Muscle of back (tissue), 13 donors: Measurements from ENCODE around the gene HRNR. TPM values are rescaled to one million over a fixed set of nuclear protein-coding genes. Genes with fewer than 3 reads are reported as not detected.
"Not testable (repeated sequence)": the region's sequence is repeated elsewhere in the genome, so short reads cannot be mapped to it uniquely, and the experiment has no call there.

Source experiments
- DNase-seq, 3 donors: peaks; one replicate each; pipeline versions ENCODE4 v3.0.0 to v3.0.0-alpha.2; 2013
- long read RNA-seq, 9 donors: transcript quantifications; one replicate each; lab custom pipeline, GENCODE V29; 2026
- polyA plus RNA-seq, 10 donors: library from polyadenylated mRNA; unstranded; fragments of 120-200 nt; gene quantifications; one replicate each; pipeline ENCODE4 v1.2.1, GENCODE V29; 2013; ENCODE audit not compliant: insufficient read length in 10 of 10

Gene HRNR
- polyA plus RNA-seq: under 1 TPM; 0.04 to 0.66 (median 0.24) TPM
- long read RNA-seq, donor 1: 0 reads
- long read RNA-seq, donor 2: 0 reads
- long read RNA-seq, donor 3: 0 reads
- long read RNA-seq, donor 4: 0 reads
- long read RNA-seq, donor 5: 0 reads
- long read RNA-seq, donor 6: 0 reads
- long read RNA-seq, donor 7: 0 reads
- long read RNA-seq, donor 8: 0 reads
- long read RNA-seq, donor 9: 0 reads

DNA sequence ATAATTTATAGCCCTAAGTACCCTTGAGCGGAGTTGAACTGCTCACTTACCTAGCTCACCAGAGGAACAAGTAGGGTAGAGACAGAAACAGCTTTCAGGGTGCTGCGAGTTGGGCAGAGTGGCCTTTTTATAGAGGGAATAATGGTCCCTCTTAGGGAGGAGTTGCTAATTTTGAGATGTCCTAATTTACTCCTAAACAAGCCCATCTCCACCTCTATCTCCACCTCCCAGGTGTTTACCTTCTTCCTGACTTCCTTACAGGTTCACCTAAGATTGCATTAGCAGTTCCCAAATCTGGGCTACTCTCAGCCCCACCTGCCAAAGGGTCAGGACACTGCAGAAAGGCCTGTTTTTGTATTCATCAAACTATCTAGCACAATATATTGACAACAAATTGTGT is at the start of gene HRNR:
HRNR (minus strand) TSS at position 101 of the 400 bp plus-strand sequence. CDS start 940 bp downstream, outside the sequence.
- no peak for DNase-seq

- DNase-seq: not testable (repeated sequence)
Measured at GRCh38 chr1:152256394-152256793, 32.4 kb upstream of the HRNR start.

DNA sequence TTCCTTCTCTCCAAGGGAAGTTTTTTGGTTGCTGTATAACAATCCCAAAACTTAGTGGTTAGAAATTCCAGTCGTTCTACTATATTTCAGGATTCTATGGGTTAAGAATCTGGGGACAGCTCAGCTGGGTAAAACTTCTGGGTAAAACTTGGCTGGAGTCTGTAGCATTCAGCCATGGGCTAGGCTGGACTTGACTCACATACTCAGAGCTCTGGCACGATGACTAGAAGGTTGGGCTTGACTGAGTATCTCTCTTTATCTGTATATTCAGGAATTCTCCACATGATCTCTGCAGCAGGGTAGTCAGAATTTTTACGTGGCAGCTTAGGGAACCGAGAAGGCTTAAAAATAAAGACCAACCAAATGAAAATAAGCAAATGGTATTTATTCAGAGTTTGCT is 28.2 kb upstream of the HRNR start:
- DNase-seq: no peak

GRCh38 chr1:152251391-152251790 is 27.4 kb upstream of the HRNR start:
- DNase-seq: no peak

DNA sequence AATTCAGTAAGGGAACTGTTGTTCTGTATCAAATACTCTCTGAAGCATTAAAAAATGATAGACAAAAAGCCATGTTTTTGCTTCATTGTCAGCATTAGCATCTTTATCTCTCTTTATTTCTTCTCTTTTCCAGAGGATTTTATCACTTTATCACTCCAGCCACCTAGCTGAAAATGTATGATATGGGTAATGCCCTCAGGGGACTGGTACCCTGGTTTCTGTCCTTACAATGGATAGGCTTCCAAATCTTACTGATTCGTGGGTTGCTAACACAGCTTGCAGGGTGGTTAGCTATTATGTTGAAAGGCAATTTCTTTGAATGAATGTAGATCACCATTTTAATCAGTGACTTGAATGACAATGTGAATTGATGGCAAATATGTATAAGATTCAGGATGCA is 23.3 kb upstream of the HRNR start:
- DNase-seq: no peak

DNA sequence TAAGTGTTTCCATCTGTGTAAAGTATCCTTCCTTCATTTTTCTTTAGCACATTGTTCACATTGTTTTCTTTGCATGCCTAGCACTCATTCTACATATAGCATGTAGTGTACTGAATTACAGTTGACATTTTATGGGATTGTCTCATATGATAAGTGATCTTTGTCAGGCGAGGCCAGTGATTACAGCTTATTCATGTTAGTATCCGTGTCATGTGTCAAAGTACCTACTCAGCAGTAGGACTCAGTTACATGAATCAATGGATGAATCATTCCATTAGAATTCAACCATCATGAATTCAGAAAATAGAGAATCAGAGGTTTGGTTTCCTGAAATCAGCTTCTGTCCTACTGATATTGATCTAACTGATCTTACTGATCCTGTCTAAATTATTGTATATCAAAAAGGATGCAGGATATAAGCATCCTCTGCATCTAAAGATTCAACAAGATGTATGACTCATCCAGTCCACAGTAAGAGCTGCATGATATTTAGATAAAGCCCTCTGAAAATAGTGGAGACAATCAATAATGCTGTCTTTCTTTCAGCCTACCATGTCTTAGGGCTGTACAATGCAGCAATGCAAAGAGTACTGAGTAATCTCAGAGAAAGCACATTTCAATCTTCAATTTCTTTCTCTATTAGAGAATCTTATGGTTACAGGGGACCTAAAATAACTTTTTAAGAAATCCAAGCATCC is 20.7 kb upstream of the HRNR start:
- no peak for DNase-seq

- DNase-seq: no peak
Measured at GRCh38 chr1:152237093-152237492, 13.1 kb upstream of the HRNR start.

DNA sequence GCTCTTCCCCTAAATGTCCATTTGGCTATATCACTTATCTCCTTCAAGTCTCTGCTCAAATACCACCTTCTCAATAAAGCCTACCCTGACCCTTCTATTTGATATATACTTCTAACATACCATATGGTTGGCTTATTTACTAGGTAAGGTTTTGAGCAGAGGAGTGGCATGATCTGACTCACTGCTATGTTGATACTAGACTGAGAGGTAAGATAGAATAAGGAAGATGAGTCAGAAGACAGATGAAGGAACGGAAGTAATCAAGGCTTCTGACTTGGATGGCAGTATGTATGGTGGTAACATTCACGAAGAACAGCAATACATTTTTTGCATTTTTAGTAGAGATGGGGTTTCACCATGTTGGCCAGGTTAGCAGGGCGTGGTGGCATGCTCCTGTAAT is 4.8 kb upstream of the HRNR start:
- no peak for DNase-seq

DNA sequence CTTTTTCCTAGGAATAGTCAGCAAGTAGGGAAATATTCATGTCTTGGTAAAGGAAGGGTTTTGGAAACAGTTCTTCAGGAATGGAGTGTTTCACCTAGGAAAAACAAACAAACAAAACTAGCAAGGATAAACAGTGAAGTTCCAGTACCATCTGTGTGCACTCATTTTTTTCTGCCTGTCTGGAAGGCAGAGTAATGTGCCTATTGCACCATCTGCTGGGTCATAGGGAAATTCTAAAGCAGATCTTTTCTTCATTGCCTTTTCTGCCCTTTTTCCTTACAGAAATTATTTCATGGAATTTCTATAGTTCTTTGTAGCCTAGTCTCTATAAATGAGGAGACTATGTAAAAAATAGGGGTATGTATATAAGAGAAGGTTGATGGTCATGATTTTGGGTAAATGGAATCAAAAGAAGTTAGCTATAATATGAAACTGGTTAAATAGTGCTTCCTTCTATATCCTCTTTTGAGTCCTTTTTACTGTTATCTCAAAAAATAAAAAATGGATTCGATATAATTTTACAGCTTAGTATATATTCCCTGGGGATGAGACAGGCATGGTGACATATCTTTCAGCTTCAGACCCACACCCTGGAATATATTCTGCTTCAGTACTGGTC is 3.4 kb upstream of the HRNR start:
- no peak for DNase-seq

DNA sequence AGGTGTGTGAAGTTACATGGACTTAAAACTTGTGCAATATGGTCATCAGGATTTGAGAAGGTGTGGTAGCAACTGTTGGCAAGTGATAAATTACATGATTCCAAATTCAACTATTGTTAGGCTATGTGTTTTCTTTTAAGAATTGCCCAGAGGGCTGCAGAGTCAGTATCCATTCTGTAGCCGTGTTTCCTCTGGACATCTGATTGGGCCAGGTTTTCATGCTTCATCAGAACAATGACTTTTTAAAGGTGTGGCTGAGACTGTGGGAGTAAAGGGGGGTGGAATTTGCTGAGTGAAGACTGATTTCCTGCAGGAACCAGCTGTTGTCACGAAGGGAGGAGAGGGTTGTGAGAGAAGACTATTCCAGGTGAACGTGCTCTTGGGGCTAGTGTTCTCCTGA is 1.7 kb upstream of the HRNR start:
- DNase-seq: no peak

DNA sequence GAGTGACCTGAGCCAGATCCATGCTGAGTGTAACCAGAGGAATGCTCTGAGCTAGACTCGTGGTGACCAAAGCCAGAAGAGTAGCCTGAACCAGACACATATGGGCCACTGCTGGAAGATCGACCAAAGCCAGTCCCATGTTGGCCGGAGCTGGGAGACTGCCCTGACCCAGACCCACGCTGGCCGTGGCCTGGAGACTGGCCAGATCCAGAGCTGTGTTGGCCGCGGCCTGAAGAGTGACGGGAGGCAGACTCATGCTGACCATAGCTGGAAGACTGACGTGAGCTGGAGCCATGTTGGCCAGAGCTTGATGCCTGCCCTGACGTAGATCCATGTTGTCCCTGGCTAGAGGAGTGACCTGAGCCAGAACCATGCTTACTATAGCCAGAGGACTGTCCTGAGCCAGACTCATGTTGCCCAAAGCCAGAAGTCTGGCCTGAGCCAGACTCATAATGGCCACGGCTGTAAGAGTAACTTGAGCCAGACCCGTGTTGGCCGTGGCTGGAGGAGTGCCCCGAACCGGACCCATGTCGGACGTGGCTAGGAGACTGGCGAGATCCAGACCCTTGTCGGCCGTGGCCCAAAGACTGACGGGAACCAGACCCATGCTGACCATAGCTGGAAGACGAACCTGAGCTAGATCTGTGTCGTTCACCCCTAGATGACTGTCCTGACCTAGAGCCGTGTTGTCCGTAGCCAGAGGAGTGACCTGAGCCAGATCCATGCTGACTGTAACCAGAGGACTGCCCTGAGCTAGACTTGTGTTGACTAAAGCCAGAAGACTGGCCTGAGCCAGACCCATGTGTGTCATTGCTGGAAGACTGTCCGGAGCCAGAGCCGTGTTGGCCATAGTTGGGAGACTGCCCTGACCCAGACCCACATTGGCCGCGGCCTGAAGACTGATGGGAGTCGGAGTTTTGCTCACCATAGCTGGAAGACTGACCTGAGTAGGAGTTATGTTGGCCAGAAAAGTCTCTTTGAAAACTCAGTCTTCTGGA is 3.5 kb downstream of the HRNR start:
- no peak for DNase-seq

GRCh38 chr1:152219438-152219837 is 4.6 kb downstream of the HRNR start:
- DNase-seq: not testable (repeated sequence)

DNA sequence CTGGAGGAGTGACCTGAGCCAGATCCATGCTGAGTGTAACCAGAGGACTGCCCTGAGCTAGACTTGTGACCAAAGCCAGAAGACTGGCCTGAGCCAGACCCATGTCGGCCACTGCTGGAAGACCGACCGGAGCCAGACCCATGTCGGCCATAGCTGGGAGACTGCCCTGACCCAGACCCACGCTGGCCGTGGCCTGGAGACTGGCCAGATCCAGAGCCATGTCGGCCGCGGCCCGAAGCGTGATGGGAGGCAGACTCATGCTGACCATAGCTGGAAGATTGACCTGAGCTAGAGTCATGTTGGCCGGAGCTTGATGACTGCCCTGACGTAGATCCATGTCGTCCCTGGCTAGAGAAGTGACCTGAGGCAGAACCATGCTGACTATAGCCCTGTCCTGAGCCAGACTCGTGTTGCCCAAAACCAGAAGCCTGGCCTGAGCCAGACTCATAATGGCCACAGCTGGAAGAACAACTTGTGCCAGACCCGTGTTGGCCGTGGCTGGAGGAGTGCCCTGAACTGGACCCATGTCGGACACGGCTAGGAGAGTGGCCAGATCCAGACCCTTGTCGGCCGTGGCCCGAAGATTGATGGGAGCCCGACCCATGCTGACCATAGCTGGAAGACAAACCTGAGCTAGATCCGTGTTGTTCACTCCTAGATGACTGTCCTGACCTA is 5.1 kb downstream of the HRNR start:
- DNase-seq: no peak

- DNase-seq: peak in 1 of 3 donors; percentile 3
Measured at GRCh38 chr1:152215604-152216003, 8.4 kb downstream of the HRNR start.

DNA sequence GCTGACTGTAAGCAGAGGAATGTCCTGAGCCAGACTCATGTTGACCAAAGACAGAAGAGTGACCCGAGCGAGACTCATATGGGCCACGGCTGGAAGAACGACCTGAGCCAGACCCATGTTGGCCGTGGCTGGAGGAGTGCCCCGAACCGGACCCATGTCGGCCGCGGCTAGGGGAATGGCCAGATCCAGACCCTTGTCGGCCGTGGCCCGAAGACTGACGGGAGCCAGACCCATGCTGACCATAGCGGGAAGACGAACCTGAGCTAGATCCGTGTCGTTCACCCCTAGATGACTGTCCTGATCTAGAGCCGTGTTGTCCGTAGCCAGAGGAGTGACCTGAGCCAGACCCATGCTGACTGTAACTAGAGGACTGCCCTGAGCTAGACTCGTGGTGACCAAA is 9.1 kb downstream of the HRNR start:
- not testable (repeated sequence) for DNase-seq

DNA sequence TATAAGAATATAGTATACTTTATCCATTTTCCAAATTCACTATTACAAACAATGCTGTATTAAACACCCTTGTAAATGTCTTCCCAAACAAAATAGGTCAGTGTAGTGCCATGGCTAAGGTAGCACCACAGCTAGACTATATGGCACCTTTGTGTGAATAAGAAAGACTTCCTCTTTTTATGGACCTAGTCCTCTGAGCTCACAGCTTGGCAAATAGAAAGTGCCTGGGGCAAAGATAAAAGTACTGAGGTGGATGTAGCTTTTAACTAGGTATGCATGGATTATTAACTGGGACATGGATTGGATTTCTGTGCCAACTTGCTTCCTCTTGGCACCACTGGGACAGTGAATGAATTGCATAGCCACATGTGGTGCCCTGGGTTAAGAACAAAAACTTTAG is 25.0 kb downstream of the HRNR start:
- DNase-seq: no peak

DNA sequence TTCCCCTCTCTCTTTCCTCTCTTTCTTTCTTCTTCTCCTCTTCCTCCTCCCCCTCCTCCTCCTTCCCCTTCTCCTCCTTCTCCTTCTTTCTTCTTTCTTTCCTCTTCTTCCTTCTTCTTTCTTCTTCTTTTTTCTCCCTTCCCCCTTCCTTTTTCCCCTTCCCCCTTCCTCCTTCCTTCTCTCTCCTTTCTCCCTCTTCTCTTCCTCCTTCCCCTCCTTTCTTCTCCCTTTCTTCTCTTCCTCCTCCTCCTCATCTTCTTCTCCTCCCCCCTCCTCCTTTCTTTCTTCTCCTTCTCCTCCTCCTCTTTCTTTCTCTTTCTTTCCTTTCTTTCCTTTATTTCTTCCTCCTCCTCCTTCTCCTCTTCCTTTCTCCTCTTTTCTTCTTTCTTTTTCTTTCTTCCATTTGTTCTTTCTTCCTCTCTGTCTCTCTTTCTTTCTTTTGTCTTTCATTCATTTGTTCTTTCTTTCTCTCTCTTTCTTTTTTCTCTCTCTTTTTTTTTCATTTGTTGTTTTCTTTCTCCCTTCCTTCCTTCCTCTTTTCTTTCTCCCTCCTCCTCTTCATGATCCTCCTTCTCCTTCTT is 26.5 kb downstream of the HRNR start:
- no peak for DNase-seq

GRCh38 chr1:152191711-152192110 is 32.3 kb downstream of the HRNR start:
- DNase-seq: no peak

- DNase-seq: no peak
Measured at GRCh38 chr1:152191260-152191659, 32.7 kb downstream of the HRNR start.

- DNase-seq: no peak
Measured at GRCh38 chr1:152190589-152190988, 33.4 kb downstream of the HRNR start.
